Prostate gland (tissue), 2 donors: Measurements from ENCODE around the gene CCDC97. TPM values are rescaled to one million over a fixed set of nuclear protein-coding genes. Genes with fewer than 3 reads are reported as not detected.
A peak's percentile ranks its signal among the peaks of the same experiment; 100 is the strongest.

ENCODE experiments used
- DNase-seq: peaks from one replicate; pipeline ENCODE4 v3.0.0-alpha.2; 2019; ENCODE audit warnings: low spot score
- H3K27ac ChIP-seq, 2 donors: fragments of 200-600 bp; sonication (generic); 2 replicates each; pipeline ENCODE4 v1.5.1; 2017 to 2019
- H3K27me3 ChIP-seq: fragments of 200-600 bp; sonication (generic); replicated peaks from 2 replicates; pipeline ENCODE4 v1.5.1; 2019; ENCODE audit not compliant: insufficient read depth
- H3K36me3 ChIP-seq, 2 donors: fragments of 200-600 bp; sonication (generic); 1 replicate in 1 of 2; 2 replicates in 1 of 2; pipeline versions ENCODE4 v1.5.1 to v1.8.1; 2017 to 2019
- H3K4me1 ChIP-seq: fragments of 200-600 bp; sonication (generic); replicated peaks from 2 replicates; pipeline ENCODE4 v1.5.1; 2019
- H3K4me3 ChIP-seq, 2 donors: fragments of 200-600 bp; sonication (generic); 2 replicates each; pipeline ENCODE4 v1.5.1; 2017 to 2019
- H3K9me3 ChIP-seq: fragments of 200-600 bp; sonication (generic); 2 replicates; pipeline ENCODE4 v1.5.1; 2017
- POLR2A ChIP-seq: fragments of 450-650 bp; IDR thresholded peaks from one replicate; pipeline ENCODE4 v1.6.1; 2016; ENCODE audit warnings: antibody characterized with exemption, mild to moderate bottlenecking
- POLR2AphosphoS5 ChIP-seq: sonication (generic); formaldehyde crosslinking; IDR thresholded peaks from one replicate; pipeline ENCODE4 v1.6.1; 2017; ENCODE audit warnings: antibody characterized with exemption
- WGBS: methylation state at CpG from one replicate; pipeline ENCODE4 v1.1.5; 2018; 5-methylcytosine and 5-hydroxymethylcytosine counted together
- intact Hi-C: fragments of 100-400 bp; cut with DNase I; formaldehyde crosslinking; loops from one replicate; pipeline ENCODE4 v1.14.2; 2022
- total RNA-seq, 2 donors: library from RNA; depleted of rRNA; stranded (reverse); fragments of >200 nt; gene quantifications; one replicate each; pipeline ENCODE4 v1.1.0, GENCODE V29; 2016
- TF ChIP-seq, protein P1 (sequence below), 4 experiments: fragments of 200-600 bp in 2 of 4; fragments of 450-650 bp in 2 of 4; sonication (generic) in 2 of 4; IDR thresholded peaks; 1 replicate in 3 of 4; 2 replicates in 1 of 4; pipeline ENCODE4 v1.5.1; 2016 to 2019; ENCODE audit warnings: antibody characterized with exemption in 4 of 4, mild to moderate bottlenecking in 2 of 4, moderate library complexity in 2 of 4

The CCDC97 gene
- total RNA-seq, 2 donors from 2014 or later = 21.0 to 34.4 TPM

DNA sequence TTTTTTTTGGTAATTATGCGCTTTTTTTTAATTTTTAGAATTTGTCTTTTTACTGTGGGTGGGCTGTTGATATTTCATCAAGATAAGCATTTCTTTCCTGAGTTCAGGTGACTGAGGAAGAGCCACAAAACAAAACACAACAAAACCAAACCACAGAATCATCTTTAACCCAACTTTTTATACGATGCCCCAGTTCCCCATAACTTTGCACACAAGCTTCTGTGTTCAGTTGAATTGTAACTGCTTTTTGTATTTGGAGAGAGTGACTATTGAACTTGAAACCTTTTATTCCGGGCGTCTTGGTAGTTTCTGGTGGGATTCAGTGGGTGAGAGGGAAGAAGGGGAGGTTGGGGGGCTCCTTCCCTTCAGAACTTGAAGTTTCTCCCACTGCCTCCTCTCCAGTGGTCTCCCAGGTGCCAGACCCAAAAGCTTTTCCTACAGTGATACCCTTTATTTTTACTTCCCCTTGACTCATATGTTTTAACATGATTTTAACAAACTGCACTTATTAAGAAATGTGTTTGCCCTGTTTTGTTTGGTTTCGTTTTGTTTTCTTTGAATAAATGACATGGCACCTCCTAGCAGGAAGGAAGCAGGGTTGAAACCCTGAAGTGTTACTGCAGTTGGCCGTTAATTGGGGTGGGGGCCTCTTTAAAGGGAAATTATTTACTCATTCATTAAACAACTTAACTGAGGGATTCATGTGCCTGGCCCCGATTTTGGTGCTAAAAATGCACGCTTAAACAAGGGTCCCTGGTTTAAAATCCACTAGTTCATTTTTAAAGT lies 2.7 kb upstream of the CCDC97 start:
- Histone ChIP-seq H3K36me3 (peaks cover 19 to 23% of the 10 kb centered on the region in 2 donors), H3K27ac (peak overlapping the region in 1 of 2 donors; percentile 96), H3K4me3 (no peak overlapping the region), H3K9me3 (no peaks in the 10 kb centered on the region), H3K27me3 (no peaks in the 10 kb centered on the region), H3K4me1 (peaks cover 14% of the 10 kb centered on the region)
- no peak for DNase-seq
- 56% methylated on average over 8 of the region's 8 CpGs for WGBS
- no peak for TF ChIP-seq POLR2AphosphoS5
- intact Hi-C loops = loop anchor here (5.0 kb wide), 1 partner anchor 90 kb away; the partner anchor contains the start of gene AXL

DNA sequence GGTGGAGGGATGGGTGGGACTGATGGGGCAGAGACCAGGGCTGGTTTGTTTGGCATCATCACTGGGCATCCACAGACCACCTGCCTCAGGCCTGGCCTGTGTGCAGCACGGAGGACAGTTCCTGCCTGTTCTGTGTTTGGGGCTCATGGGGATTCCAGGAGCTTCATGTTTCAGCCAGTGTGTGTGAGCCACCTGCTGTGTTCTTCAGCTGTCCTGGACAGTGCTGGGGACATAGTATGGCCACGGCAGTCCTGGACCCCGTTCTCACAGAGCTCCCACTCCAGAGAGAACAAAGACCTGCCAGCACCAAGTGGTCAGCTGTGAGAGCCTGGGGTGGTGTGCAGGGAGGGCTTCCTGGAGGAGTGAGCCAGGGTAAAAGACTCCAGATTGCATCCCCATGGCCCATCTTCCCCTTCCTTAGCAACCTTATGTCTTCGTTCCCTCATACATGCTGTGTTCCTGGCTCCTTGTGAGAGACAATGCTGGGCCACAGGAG lies 2.0 kb upstream of the CCDC97 start:
- WGBS = 39% methylated on average over 4 of the region's 4 CpGs
- Histone ChIP-seq H3K9me3 (no peaks in the 10 kb centered on the region), H3K36me3 (peaks cover 19 to 27% of the 10 kb centered on the region in 2 donors), H3K27me3 (no peaks in the 10 kb centered on the region), H3K4me1 (peaks cover 14% of the 10 kb centered on the region), H3K4me3 (no peak overlapping the region), H3K27ac (peak overlapping the region; percentile 95 to 96)
- intact Hi-C loops = loop anchor here (2.0 to 5.0 kb wide), 3 partner anchors 43 to 103 kb away; partner anchors contain the start of genes AXL and HNRNPUL1
- DNase-seq = no peak
- TF ChIP-seq POLR2AphosphoS5 (no peak), POLR2A (no peak)
- TF ChIP-seq, protein P1, sequence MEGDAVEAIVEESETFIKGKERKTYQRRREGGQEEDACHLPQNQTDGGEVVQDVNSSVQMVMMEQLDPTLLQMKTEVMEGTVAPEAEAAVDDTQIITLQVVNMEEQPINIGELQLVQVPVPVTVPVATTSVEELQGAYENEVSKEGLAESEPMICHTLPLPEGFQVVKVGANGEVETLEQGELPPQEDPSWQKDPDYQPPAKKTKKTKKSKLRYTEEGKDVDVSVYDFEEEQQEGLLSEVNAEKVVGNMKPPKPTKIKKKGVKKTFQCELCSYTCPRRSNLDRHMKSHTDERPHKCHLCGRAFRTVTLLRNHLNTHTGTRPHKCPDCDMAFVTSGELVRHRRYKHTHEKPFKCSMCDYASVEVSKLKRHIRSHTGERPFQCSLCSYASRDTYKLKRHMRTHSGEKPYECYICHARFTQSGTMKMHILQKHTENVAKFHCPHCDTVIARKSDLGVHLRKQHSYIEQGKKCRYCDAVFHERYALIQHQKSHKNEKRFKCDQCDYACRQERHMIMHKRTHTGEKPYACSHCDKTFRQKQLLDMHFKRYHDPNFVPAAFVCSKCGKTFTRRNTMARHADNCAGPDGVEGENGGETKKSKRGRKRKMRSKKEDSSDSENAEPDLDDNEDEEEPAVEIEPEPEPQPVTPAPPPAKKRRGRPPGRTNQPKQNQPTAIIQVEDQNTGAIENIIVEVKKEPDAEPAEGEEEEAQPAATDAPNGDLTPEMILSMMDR (IDR thresholded peaks at IDR 0.05) = no peak

DNA sequence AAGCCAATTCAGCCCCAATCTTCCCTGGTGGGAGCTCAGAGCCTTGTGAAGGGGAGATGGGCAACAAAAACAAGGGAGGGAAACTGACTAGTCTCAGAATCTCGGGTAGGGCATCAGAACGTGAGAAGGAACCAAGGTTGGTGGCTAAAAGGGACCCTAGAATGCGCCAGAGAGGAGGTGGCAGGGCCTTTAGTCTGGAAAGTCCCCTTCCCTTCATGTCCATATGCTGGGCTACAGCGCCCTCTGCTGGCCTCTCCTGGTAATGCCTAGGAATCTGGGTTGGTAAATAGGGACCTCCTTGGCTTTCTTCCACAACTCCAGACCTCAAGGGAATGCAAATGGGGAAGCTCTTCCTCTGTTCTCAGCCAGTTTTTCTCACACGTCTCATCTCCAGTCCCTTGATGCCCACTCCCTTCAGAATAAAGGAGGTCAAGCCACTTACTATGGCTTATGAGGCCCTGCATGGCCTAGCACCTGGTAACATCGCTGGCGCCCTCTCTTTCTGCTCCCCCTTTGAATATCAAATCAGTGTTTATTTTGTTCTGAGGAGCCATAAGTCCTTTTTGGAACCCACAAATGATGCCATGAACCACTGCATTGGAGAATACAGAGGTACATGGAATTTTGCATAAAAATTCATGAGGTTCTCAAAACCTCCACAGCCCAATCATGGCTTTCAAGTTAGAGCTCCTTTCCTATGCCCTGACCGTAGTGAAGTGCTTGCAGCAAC lies 1.4 kb upstream of the CCDC97 start:
- WGBS = 20% methylated on average over 8 of the region's 8 CpGs
- H3K27ac ChIP-seq = peak overlapping the region; percentile 95 to 96
- peaks cover 17 to 32% of the 10 kb centered on the region in 2 donors for H3K36me3 ChIP-seq
- H3K4me1 ChIP-seq = peaks cover 14% of the 10 kb centered on the region
- no peaks in the 10 kb centered on the region for H3K9me3 ChIP-seq
- peak overlapping the region in 1 of 2 donors; percentile 78 for H3K4me3 ChIP-seq
- no peaks in the 10 kb centered on the region for H3K27me3 ChIP-seq
- intact Hi-C loops = loop anchor here (2.0 to 5.0 kb wide), 3 partner anchors 44 to 104 kb away; partner anchors contain the start of genes AXL and HNRNPUL1
- DNase-seq = peak; percentile 92
- TF ChIP-seq, protein P1 (IDR thresholded peaks at IDR 0.05) = peak; percentile 96 to 98 (median 97)
- TF ChIP-seq POLR2A = peak; percentile 13
- TF ChIP-seq POLR2AphosphoS5 = peak; percentile 90

DNA sequence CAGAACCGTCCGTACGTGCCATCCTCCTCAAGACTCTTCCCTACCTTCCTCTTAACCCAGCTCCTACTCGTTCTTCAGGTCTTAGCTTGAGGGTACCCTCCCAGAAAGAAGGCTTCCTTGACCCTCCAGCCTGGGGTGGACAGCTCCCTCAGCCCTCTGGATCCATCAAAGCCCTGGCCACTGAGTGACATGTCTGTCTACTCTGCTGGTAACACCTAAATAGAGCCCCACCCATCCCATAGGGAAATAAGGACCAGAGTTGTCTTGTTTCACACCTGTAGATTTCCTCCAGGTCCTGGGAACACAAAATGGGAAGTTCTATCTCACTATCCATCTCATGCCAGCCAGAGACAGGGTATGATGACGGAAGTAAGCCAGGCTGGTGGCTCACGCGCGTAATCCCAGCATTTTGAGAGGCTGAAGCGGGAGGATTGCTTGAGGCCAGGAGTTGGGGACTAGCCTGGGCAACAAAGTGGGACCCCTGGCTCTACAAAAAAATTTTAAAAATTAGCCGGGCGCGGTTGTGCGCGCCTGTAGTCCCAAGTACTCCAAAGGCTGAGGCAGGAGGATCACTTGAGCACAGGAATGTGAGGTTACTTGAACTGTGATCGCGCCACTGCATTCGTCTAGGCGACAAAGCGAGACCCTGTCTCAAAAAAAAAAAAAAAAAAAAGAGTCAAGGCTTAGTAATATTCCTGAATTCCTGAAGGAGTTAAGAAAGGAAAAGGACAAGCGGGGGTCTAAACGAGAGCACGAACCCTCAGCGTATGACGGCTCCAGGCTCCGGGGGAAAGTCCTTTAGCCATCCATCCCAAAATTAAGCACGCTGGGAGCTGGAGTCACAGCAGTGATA lies 566 bp upstream of the CCDC97 start:
- WGBS = 6% methylated on average over 26 of the region's 26 CpGs
- H3K4me3 ChIP-seq = peak overlapping the region; percentile 59 to 78
- no peak for DNase-seq
- intact Hi-C loops = loop anchor here (2.0 to 5.0 kb wide), 3 partner anchors 45 to 105 kb away; partner anchors contain the start of genes AXL and HNRNPUL1
- peaks cover 14% of the 10 kb centered on the region for H3K4me1 ChIP-seq
- peak overlapping the region; percentile 95 to 96 for H3K27ac ChIP-seq
- peaks cover 10 to 26% of the 10 kb centered on the region in 2 donors for H3K36me3 ChIP-seq
- H3K27me3 ChIP-seq = no peaks in the 10 kb centered on the region
- no peaks in the 10 kb centered on the region for H3K9me3 ChIP-seq
- TF ChIP-seq POLR2AphosphoS5 (no peak), POLR2A (no peak)
- TF ChIP-seq, protein P1 (IDR thresholded peaks at IDR 0.05) = no peak
